Activated naive CD4-positive, alpha-beta T cell treated with anti-CD3 and anti-CD28 coated beads for 36 hours (primary cell): ENCODE data around the gene HOXD8. TPM values are rescaled to one million over a fixed set of nuclear protein-coding genes. Genes with fewer than 3 reads are reported as not detected.
A peak's percentile ranks its signal among the peaks of the same experiment; 100 is the strongest.

Source experiments
- CTCF ChIA-PET: fragments of 350-600 bp; sonication (Branson Sonifier 250); formaldehyde crosslinking; loops from one replicate; lab custom pipeline; 2021; ENCODE audit warnings: antibody characterized with exemption; lab: Charles Lee
- DNase-seq: peaks from one replicate; pipeline ENCODE4 v3.0.0-alpha.2; 2020
- H3K27ac Mint-ChIP-seq: one replicate; pipeline ENCODE4 v1.8.0; 2021; ENCODE audit warnings: mild to moderate bottlenecking, mixed read lengths
- H3K27me3 Mint-ChIP-seq: one replicate; pipeline ENCODE4 v1.8.0; 2021; ENCODE audit warnings: low read depth, mixed read lengths
- H3K36me3 Mint-ChIP-seq: one replicate; pipeline ENCODE4 v1.8.0; 2021; ENCODE audit warnings: low read depth, mixed read lengths
- H3K4me1 Mint-ChIP-seq: one replicate; pipeline ENCODE4 v1.8.0; 2021; ENCODE audit warnings: low read depth, mixed read lengths
- H3K4me3 Mint-ChIP-seq: one replicate; pipeline ENCODE4 v1.8.0; 2021; ENCODE audit warnings: mild to moderate bottlenecking, moderate library complexity, mixed read lengths
- H3K9me3 Mint-ChIP-seq: one replicate; pipeline ENCODE4 v1.8.0; 2021; ENCODE audit warnings: mixed read lengths
- intact Hi-C: fragments of 100-400 bp; cut with micrococcal nuclease; formaldehyde crosslinking; loops from one replicate; pipeline ENCODE4 v1.15.1; 2023
- total RNA-seq, 2 experiments: library from RNA; stranded (reverse); gene quantifications; one replicate each; pipeline ENCODE4 v1.2.3, GENCODE V29; 2021

The HOXD8 gene
- total RNA-seq, 2 experiments from 2014 or later = not detected

DNA sequence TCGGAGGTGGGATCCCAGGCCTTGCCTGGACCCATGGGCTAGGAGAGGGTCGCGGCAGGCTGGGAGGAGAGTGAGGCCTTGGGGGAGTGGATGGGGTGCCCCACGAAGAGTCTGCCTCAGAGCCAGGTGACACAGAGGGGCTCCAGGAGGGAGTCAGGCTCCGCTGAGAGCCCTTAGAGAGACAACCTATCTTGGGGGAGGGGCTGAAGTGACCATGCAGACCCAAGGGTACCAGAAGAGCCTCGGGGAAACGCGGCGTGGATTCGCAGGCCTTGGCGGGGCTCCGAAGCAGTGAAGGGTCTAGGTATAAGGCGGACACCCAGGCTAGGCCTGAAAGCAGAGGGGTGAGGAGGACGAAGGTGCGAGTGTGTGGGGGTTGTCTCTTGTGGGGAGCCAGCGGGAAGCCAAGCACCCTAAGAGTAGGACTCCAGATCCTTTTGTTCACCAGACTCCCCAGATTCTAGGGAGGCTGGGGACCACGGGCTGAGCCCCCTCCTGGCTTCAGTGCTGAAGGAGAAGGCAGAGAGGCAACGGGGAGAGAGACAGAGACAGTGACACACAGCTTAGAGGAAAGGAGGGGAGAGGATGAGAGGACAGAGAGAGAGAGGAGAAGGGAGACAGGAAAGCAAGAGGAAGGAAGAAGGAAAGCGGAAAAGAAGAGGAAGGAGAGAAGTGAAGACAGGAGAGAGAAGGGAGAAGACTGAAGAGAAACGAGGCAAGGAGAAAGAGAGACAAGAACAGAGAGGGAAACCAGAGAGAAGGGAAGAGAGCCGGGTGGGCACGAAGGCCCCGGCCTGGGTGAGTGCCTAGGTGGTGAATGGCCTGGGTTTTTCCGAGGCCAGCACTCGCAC, 23.6 kb upstream of the HOXD8 start:
- CTCF ChIA-PET = interaction anchor here (1.6 kb wide), 1 partner anchor 8 kb away, joined by 4 read pairs; no protein-coding TSS in a partner anchor
- Mint-ChIP-seq H3K27ac (no peak overlapping the region), H3K4me3 (peak overlapping the region; percentile 30), H3K4me1 (peaks cover 36% of the 10 kb centered on the region), H3K36me3 (peaks cover 3% of the 10 kb centered on the region), H3K27me3 (peaks cover 80% of the 10 kb centered on the region), H3K9me3 (peaks cover 1% of the 10 kb centered on the region)
- intact Hi-C loops = loop anchor here (2.0 kb wide), 1 partner anchor 15 kb away; no protein-coding TSS in a partner anchor
- no peak for DNase-seq

DNA sequence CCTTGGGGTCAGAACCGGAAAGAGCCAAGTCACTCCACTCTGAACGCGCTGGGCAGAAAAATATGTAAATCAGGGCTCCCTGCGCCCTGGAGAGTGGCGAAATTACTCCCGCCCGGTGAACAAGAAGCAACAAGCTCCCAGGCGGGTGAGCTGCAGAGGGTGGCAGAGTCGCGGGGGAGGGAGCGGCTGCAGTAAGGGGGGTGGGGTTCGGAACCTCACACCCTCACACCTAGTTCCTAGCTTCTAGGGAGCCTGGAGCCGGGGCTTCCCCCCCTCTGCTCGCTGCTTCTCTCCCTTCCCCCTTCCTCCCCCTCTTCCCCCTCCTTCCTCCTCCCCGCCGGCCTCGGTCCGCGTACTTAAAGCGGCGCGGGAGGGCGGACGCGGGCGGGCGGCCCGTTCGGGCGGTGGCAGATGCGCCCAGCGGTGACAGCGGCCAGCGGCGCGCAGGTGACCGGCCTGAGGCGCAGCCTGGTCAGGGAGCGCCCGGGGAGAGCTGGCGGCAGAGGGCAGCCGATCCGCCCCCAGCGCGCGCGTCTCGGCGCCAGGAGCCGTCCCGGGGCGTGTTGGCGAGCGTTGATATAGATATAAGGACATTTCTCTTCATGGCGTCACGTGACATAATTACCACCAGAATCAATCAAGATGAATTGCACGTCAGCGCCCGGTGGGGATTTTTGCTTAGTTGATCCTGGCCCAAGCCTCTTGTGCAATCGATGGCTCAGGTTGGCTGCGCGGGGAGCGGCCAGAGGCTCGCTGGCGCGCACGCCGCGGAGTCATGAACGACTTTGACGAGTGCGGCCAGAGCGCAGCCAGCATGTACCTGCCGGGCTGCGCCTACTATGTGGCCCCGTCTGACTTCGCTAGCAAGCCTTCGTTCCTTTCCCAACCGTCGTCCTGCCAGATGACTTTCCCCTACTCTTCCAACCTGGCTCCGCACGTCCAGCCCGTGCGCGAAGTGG, 22.6 kb upstream of the HOXD8 start, which contains the start of gene HOXD11:
HOXD11 (plus strand) TSS at position 700 of the 959 bp plus-strand sequence; CDS start at position 776, 76 bp downstream.
- H3K27ac Mint-ChIP-seq = no peak within 1 kb of the TSS
- H3K4me1 Mint-ChIP-seq = peaks cover 36% of the 10 kb centered on the region
- H3K36me3 Mint-ChIP-seq = peaks cover 3% of the 10 kb centered on the region
- H3K27me3 Mint-ChIP-seq = peaks cover 81% of the 10 kb centered on the region
- H3K9me3 Mint-ChIP-seq = peaks cover 1% of the 10 kb centered on the region
- intact Hi-C loops = loop anchor here (2.0 kb wide), 1 partner anchor 14 kb away; no protein-coding TSS in a partner anchor
- H3K4me3 Mint-ChIP-seq = peak within 1 kb of the TSS; percentile 42
- DNase-seq = peak; percentile 30
- CTCF ChIA-PET = interaction anchor here (1.6 kb wide), 1 partner anchor 9 kb away, joined by 4 read pairs; no protein-coding TSS in a partner anchor

DNA sequence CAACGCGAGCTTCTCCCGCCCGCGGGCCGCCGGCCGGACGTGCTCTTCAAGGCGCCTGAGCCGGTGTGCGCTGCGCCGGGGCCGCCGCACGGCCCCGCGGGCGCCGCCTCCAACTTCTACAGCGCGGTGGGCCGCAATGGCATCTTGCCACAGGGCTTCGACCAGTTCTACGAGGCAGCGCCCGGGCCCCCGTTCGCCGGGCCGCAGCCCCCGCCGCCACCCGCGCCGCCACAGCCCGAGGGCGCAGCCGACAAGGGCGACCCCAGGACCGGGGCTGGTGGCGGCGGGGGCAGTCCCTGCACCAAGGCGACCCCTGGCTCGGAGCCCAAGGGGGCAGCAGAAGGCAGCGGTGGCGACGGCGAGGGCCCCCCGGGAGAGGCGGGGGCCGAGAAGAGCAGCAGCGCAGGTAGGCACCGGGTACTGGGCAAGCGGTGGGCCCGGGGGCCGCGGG, 21.7 kb upstream of the HOXD8 start:
- H3K4me1 Mint-ChIP-seq = peaks cover 36% of the 10 kb centered on the region
- CTCF ChIA-PET = interaction anchor here (1.6 kb wide), 1 partner anchor 10 kb away, joined by 4 read pairs; no protein-coding TSS in a partner anchor
- intact Hi-C loops = loop anchor here (2.0 kb wide), 1 partner anchor 13 kb away; no protein-coding TSS in a partner anchor

DNA sequence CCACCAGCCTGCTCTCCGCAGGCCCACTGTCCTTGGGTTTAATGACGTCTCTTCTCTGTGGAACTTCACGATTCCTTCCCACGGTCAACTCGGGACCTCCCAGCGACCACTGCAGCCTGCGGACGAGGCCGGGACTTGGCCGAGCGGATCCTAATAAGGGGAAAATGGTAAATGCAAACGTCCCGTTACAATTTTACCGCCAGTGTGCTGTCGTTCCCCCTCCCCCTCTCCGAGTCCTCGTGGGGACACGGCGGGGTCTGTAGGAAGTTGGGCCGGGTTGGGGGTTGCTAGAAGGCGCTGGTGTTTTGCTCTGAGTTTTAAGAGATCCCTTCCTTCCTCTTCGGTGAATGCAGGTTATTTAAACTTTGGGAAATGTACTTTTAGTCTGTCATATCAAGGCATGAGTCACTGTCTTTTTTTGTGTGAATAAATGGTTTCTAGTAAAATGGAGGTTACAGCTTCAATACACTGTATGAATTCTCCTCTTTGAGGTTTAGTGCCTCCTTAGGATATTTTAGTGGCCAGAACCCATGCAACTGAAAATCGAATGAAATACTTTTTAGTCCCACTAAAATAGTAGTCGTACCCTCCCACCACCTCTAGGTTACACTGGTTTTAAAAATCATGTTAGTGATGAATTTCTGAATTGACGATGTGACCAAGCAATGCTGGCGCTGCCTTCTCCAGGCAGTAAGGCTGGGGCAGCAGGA, 20.2 kb upstream of the HOXD8 start:
- Mint-ChIP-seq H3K9me3 (peaks cover 1% of the 10 kb centered on the region), H3K27me3 (peaks cover 85% of the 10 kb centered on the region), H3K4me1 (peaks cover 29% of the 10 kb centered on the region), H3K27ac (peak overlapping the region; percentile 46), H3K4me3 (no peak overlapping the region), H3K36me3 (peaks cover 5% of the 10 kb centered on the region)
- intact Hi-C loops = no loop called here
- CTCF ChIA-PET = interaction anchor here (1.3 to 2.4 kb wide), 4 partner anchors 12 to 346 kb away, joined by 3 to 9 read pairs (median 6); no protein-coding TSS in a partner anchor
- DNase-seq = no peak

More for the DNA sequence above, 21.7 kb upstream of the HOXD8 start:
- Mint-ChIP-seq H3K36me3 (peaks cover 3% of the 10 kb centered on the region), H3K9me3 (peaks cover 1% of the 10 kb centered on the region), H3K4me3 (no peak overlapping the region), H3K27ac (no peak overlapping the region), H3K27me3 (peaks cover 82% of the 10 kb centered on the region)
- no peak for DNase-seq

DNA sequence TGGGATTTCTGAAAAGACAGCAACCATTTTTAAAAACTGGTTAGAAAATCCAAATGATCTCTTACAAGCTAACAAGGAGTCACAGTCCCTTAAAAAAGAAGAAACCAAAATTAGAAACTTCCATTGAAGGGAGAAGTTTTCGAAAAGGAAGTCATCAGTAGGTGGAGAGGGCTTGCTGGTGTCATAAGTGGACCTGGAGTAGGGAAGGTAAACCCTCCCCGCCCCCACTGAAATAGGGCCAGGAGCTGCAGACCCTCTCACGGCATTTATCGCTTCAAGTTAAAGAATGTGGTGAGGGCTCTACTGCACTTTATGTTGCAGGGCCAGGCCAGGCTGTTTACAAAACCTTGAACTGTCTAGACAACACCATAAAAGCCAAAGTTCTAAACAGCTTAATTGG, 19.6 kb upstream of the HOXD8 start:
- Mint-ChIP-seq H3K9me3 (peaks cover 1% of the 10 kb centered on the region), H3K27me3 (peaks cover 85% of the 10 kb centered on the region), H3K4me1 (peaks cover 24% of the 10 kb centered on the region), H3K4me3 (no peak overlapping the region), H3K27ac (no peak overlapping the region), H3K36me3 (peaks cover 6% of the 10 kb centered on the region)
- CTCF ChIA-PET = interaction anchor here (0.7 to 2.4 kb wide), 7 partner anchors 13 to 746 kb away, joined by 3 to 9 read pairs (median 5); no protein-coding TSS in a partner anchor
- intact Hi-C loops = loop anchor here (2.0 to 5.0 kb wide), 3 partner anchors 15 to 33 kb away; partner anchors contain the start of gene HOXD8
- no peak for DNase-seq

DNA sequence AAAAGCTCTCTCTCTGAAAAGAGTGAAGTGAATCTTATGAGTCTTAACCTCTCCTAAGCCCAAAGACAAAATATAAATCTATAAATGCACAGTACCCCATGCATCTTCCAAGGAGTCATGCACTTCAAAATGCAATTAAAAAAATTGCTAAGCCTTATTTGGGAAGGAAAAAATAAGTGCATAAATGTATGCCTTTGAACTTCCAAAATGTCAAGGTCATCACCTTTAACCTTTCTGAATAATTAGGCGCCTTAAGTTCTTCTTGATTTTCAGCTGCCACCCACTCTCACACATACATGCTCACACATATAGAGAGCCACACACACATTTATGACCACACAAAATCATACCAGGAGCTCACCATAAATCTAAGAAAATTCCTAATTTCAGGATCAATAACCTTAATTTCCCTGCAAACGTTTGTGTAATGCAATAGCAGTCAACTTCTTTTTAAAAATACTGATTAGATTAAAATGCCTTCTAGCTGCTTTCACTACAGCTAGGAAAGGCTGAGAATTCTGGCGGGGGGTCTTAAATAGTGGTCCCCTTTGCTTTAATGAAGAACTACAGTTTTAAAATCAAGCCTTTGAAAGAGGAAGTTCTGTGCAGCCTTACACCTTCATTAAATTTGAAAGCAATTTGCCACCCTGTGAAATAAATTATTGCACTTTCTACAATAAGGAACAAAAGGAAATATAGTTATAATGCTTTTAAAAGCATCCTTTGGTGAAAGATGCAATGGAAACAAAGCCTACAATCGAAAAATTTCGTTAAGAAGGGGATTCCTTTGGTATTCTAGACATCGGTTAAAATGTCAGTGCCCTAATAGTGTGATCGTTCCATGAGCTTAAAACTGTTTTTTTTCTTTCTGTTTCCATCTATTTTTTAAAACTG, 18.8 kb upstream of the HOXD8 start:
- H3K4me1 Mint-ChIP-seq = peaks cover 21% of the 10 kb centered on the region
- peaks cover 1% of the 10 kb centered on the region for H3K9me3 Mint-ChIP-seq
- no peak overlapping the region for H3K4me3 Mint-ChIP-seq
- H3K27me3 Mint-ChIP-seq = peaks cover 82% of the 10 kb centered on the region
- CTCF ChIA-PET = interaction anchor here (0.7 to 2.4 kb wide), 10 partner anchors 13 to 747 kb away, joined by 3 to 9 read pairs (median 4); no protein-coding TSS in a partner anchor
- H3K36me3 Mint-ChIP-seq = peaks cover 6% of the 10 kb centered on the region
- DNase-seq = no peak
- intact Hi-C loops = loop anchor here (2.0 to 5.0 kb wide), 3 partner anchors 16 to 33 kb away; partner anchors contain the start of gene HOXD8
- no peak overlapping the region for H3K27ac Mint-ChIP-seq

DNA sequence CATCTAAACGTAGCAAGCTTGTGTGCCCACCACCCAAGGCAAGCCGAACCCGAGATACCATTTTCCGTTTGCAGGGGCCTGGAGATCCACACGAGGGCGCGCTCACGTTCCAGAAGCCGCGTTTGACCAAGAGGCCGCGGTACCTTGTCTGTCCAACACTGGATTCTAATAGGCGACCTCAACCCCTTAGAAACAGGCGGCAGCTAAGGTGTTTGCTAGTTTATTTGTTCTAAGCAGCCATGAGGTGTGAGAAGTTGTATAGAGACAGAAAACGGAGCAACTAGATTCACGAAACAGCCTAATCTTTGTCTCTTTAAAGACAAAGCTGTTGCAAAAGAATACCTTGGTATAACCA, 18.2 kb upstream of the HOXD8 start:
- Mint-ChIP-seq H3K27ac (no peak overlapping the region), H3K4me3 (no peak overlapping the region), H3K36me3 (peaks cover 6% of the 10 kb centered on the region), H3K27me3 (peaks cover 80% of the 10 kb centered on the region), H3K4me1 (peaks cover 15% of the 10 kb centered on the region), H3K9me3 (peaks cover 1% of the 10 kb centered on the region)
- no peak for DNase-seq
- intact Hi-C loops = loop anchor here (2.0 to 5.0 kb wide), 3 partner anchors 16 to 34 kb away; partner anchors contain the start of gene HOXD8
- CTCF ChIA-PET = interaction anchor here (0.8 to 2.4 kb wide), 6 partner anchors 14 to 344 kb away, joined by 3 to 9 read pairs (median 6); no protein-coding TSS in a partner anchor

DNA sequence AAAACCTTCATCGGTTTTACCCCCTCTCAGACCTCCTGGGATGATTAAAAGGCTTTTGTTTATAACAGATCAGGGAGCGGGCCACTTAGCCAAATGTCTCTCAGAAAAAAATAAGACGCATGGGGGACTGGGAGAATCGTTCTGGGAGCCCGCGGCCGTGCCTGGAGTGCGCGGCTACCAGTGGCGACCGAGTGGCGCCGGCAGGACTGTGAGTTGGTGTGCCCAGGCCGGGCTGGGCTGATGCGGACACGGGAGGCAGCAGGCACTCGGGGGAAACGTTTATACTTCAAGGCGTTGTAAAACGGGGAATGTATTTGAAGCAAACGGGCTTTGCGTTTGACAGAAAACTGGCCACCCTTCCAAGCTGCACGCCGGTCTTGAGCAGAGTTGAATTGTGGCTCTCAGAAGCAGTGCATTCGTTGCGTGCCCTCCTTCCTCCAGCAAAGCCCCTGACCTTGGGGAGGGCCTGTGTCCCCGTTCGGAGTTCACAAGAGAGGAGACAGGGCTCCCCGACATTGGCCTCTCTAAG, 17.6 kb upstream of the HOXD8 start:
- peaks cover 6% of the 10 kb centered on the region for H3K36me3 Mint-ChIP-seq
- H3K4me3 Mint-ChIP-seq = no peak overlapping the region
- peaks cover 2% of the 10 kb centered on the region for H3K9me3 Mint-ChIP-seq
- DNase-seq = no peak
- H3K27me3 Mint-ChIP-seq = peaks cover 84% of the 10 kb centered on the region
- no peak overlapping the region for H3K27ac Mint-ChIP-seq
- intact Hi-C loops = loop anchor here (2.0 to 5.0 kb wide), 3 partner anchors 17 to 35 kb away; partner anchors contain the start of gene HOXD8
- CTCF ChIA-PET = interaction anchor here (0.9 to 2.4 kb wide), 2 partner anchors 15 to 38 kb away, joined by 3 to 9 read pairs; no protein-coding TSS in a partner anchor
- H3K4me1 Mint-ChIP-seq = peaks cover 13% of the 10 kb centered on the region

DNA sequence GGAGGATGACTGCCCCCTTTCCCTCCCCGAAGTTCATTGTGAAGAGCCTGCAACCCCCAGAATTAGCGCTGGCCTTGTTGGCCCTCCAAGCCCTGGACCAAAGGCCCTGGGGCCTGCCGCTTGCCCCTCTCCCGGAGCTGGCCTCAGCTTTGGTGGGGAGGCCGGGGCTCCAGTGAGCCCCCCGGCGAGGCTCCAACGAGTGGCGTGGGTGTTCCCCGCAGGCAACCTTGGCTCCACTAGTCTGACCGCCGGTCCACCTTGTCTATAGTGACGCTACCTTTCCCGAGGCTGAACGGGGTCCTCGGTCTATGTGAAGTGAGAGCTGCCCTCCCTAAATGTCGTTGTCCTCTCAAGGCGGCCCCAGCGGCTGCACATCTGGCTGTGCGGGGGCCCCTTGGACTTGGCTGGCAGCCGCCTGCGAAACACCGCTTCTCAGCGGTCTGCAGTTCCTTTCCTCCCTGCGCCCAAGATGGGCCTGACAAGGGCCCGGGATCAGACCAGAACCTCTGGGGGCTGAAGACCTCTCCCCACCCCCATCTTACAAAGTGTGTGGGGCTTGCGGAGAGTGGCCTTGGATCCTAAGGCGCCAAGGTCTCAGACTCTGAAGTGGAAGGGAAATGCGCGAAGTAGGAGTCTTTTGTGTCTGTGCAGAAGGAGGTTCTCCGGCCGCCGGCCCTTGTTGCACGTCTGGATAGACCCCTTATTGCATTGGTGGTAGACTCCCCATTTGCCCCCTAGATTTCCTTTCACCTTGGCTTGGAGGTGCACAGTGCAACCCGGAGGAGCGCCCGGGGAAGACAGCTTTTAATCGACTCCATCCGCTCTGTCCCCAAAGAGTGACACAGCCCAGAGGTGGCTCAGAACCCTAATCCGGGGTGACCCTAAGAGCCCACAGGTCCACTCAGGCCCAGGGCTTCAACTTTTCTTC, 16.9 kb upstream of the HOXD8 start:
- intact Hi-C loops = loop anchor here (5.0 kb wide), 1 partner anchor 35 kb away; no protein-coding TSS in a partner anchor
- H3K4me1 Mint-ChIP-seq = peaks cover 10% of the 10 kb centered on the region
- no peak for DNase-seq
- H3K9me3 Mint-ChIP-seq = peaks cover 3% of the 10 kb centered on the region
- peaks cover 86% of the 10 kb centered on the region for H3K27me3 Mint-ChIP-seq
- peaks cover 6% of the 10 kb centered on the region for H3K36me3 Mint-ChIP-seq
- H3K27ac Mint-ChIP-seq = no peak overlapping the region
- no peak overlapping the region for H3K4me3 Mint-ChIP-seq
- CTCF ChIA-PET = no interaction called here
